HG02571 (cell line): ENCODE measurements around the gene SPAG6.

ENCODE experiments used
- ATAC-seq: cut with Tn5 transposase; IDR thresholded peaks from one replicate; pipeline ENCODE4 v1.9.1; 2021; ENCODE audit warnings: mild to moderate bottlenecking, moderate library complexity; ENCODE audit not compliant: unreplicated experiment

Gene SPAG6

GRCh38 chr10:22456486-22456885 is 111.2 kb downstream of the SPAG6 start:
- ATAC-seq: no peak

- ATAC-seq: no peak
Measured at GRCh38 chr10:22458272-22459038, 113.2 kb downstream of the SPAG6 start.

DNA sequence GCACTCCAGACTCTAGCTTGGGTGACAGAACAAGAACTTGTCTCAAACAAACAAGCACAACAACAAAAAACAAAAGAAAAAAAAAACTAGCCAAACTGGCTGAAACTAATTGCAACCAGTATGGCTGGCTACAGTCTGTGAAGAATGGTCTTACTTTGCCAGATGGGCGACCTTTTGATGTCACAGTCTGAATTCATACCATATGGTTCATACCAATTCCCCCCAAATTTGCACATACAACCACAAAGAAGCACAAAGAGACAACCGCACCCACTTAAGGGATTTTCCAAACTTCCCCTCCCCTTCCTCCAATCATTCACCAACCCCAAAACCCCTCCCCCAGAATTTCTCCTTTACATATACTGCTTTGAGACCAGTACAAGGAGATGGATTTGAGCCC is 114.2 kb downstream of the SPAG6 start:
- ATAC-seq: no peak

- no peak for ATAC-seq
Measured at GRCh38 chr10:22460101-22460500, 114.8 kb downstream of the SPAG6 start.

GRCh38 chr10:22460531-22461403 is 115.5 kb downstream of the SPAG6 start:
- ATAC-seq: no peak

DNA sequence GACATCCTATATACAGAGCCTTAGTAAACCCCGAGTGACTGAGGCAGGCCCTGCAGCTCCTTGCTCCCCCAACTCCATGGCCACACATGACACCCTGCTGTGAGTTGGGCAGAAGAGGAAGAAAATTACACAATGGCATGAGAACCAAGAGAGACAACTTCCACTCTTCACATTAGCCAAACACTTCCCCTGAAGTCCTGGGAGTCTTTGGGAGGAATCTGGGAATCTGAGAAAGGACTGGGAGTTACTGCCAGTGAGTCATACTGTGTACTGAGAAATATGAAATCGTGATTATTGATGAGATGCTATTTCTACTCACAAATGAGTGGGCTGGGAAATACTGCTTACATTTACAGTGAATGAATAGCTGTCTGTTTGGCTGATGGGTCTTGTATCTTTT is 116.6 kb downstream of the SPAG6 start:
- ATAC-seq: no peak

GRCh38 chr10:22463255-22463654 is 118.0 kb downstream of the SPAG6 start:
- no peak for ATAC-seq

- no peak for ATAC-seq
Measured at GRCh38 chr10:22464966-22465629, 119.8 kb downstream of the SPAG6 start.

DNA sequence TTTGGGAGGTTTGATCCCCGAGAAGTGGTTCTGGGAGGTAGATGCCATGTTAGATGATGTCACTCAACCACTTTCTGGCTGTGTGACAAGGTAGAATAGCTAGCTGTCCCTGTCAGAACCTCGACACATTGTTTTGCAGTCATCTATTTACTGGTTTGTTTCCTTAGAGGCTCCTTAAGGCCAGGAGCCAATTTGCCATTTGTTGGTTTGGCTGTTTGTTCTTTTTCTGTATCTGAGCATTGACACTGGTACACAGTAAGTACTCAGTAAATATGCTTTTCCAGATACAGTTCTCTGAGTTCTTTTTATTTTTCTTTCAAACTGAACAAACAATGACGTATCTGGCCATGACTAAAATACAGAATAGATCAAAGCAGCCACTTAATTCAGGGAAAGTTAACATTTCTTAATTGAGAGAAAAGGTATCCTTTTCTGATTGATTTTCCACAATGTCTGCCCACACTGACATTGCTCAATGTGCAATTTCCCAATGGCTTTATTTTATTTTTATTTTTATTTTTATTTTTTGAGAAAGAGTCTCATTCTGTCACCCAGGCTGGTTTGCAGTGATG is 121.6 kb downstream of the SPAG6 start:
- no peak for ATAC-seq
